Mesodermal cell (in vitro differentiated cells): ENCODE measurements around the gene ARID1B.

Experiments used
- H3K27ac ChIP-seq: 2 replicates; pipeline ENCODE4 v1.7.0; 2013; ENCODE audit warnings: mild to moderate bottlenecking, low read depth, low read length, moderate library complexity; ENCODE audit not compliant: severe bottlenecking
- H3K36me3 ChIP-seq: 2 replicates; pipeline ENCODE4 v1.7.1; 2013; ENCODE audit warnings: mild to moderate bottlenecking, low read length, moderate library complexity; ENCODE audit not compliant: control insufficient read depth, insufficient read depth
- H3K4me1 ChIP-seq: one replicate; pipeline ENCODE4 v1.7.1; 2013; ENCODE audit warnings: mild to moderate bottlenecking, low read length; ENCODE audit not compliant: insufficient read depth, control insufficient read depth, poor library complexity, severe bottlenecking
- H3K4me3 ChIP-seq: 2 replicates; pipeline ENCODE4 v1.7.0; 2013; ENCODE audit warnings: low read length, control low read depth, mild to moderate bottlenecking; ENCODE audit not compliant: insufficient read depth, poor library complexity, severe bottlenecking; ENCODE audit errors: extremely low read depth
- H3K9me3 ChIP-seq: 2 replicates; pipeline ENCODE4 v1.7.1; 2013; ENCODE audit warnings: mild to moderate bottlenecking, low read length, moderate library complexity; ENCODE audit not compliant: control insufficient read depth
- WGBS, 2 experiments: methylation state at CpG; one replicate each; pipeline ENCODE4 v1.1.5; 2013; ENCODE audit warnings: missing lambda C conversion rate in 2 of 2; ENCODE audit not compliant: insufficient coverage in 2 of 2; 5-methylcytosine and 5-hydroxymethylcytosine counted together

ARID1B gene

DNA sequence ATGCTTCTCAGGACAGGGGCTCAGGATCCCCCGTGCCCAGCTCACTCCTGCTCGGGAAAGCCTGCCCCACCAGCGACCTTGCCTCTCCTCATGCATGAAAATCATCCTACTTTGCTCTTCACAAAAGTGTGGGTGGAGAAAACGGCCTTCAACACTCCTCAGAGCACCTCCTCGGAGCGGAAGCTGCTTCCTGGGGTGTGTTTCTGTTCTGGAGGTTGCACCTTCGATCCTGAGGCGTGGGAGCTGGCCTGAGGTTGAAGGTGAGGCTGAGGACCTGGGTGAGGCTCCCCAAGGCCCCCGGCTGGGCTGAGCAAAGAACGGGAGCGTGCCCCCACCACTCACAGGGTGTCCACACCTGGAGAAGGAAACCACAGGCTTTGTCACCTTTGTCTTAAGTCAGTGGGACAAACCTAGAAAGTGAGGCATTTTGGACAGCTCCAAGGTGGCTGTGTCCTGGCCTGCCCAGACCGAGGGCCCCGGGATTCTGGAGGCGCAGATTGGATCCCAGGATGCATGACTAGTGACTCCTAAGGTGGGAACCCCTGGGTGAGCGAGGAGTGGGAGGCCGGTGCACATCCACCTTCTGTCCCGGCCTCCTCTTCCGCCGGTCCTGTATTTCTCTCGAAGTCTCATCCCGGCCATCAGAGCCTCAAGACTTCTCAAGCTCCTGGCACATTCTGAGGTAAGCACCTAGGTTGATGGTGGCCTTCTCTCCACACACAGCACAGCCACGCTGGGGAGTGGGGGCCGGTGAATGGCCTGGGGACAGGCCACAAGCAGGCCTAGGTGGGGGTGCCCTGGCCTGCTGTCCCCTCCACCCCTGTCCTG, 441.4 kb downstream of the ARID1B start:
- WGBS, 2 experiments = 93 to 94% methylated on average over 18 to 20 of the region's 23 CpGs
- Histone ChIP-seq H3K4me3 (no peak overlapping the region), H3K4me1 (peaks cover 13% of the 10 kb centered on the region), H3K27ac (no peak overlapping the region), H3K36me3 (no peaks in the 10 kb centered on the region), H3K9me3 (no peaks in the 10 kb centered on the region)

DNA sequence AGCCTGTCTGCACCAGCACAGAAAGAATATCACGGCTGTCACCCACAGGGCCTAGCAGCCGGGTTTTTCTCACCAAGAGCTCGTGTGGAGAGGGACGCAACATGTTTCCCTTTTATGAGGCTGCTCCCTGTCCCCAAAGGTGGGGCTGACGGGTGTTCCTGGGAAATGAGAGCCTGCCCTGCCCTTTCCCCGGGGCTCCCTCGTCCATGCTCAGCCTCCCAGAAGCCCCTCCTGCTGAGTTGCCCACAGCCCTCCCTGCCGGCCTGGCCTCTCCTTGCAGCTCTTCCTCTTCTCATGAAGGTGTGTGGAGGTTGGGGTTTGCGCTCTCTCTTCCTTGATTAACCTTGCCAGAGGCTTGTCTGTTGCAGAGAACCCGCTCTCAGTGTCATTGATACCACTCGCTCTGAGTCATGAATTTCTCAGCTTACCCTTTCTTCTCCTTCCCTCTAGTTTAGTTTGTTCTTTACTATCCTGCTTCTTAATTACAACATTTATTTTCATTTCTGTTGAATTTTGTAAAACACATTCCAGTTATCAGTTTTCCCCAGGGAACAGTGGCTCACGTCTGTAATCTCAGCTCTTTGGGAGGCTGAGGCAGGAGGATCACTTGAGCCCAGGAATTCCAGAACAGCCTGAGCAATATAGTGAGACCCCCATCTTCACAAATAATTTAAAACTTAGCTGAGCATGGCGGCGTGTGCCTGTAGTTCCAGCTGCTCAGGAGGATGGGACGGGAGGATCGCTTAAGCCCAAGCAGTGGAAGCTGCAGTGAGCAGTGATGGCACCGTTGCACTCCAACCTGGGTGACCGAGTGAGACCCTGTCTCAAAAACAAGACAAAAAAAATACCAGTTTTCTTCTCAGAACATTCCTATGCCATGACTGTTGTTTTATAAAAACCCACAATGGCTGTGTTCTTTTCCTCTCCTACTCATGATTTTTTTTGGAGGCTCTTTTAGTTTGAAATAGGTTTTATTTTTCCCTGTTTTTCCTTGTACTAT, 442.3 kb downstream of the ARID1B start:
- Histone ChIP-seq H3K27ac (peak overlapping the region; percentile 86), H3K36me3 (no peaks in the 10 kb centered on the region), H3K4me3 (no peak overlapping the region), H3K4me1 (peaks cover 13% of the 10 kb centered on the region), H3K9me3 (no peaks in the 10 kb centered on the region)
- WGBS, 2 experiments = 85 to 89% methylated on average over 14 to 15 of the region's 18 CpGs

DNA sequence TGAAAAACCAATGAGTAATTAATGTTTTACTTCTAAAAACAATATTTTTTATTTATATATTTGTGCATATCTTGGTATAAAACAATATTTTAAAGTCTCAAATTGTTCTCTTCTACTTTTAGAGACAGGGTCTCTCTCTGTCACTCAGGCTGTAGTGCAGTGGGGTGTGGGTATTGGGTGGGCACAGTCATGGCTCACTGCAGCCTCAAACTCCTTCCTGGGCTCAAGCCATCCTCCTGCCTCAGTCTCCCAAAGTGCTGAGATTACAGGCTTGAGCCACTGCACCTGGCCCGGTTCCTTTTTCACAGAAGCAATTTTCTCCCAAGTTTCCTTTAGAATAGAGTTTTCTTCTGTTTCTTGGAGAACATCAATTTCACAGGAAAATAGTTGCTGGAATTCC, 443.3 kb downstream of the ARID1B start:
- WGBS, 2 experiments = 100% methylated on average over 1 of the region's 1 CpG; no CpG with 5 or more reads in 1 of the 2 experiments
- Histone ChIP-seq H3K9me3 (no peaks in the 10 kb centered on the region), H3K36me3 (no peaks in the 10 kb centered on the region), H3K27ac (no peak overlapping the region), H3K4me1 (peaks cover 13% of the 10 kb centered on the region), H3K4me3 (no peak overlapping the region)

DNA sequence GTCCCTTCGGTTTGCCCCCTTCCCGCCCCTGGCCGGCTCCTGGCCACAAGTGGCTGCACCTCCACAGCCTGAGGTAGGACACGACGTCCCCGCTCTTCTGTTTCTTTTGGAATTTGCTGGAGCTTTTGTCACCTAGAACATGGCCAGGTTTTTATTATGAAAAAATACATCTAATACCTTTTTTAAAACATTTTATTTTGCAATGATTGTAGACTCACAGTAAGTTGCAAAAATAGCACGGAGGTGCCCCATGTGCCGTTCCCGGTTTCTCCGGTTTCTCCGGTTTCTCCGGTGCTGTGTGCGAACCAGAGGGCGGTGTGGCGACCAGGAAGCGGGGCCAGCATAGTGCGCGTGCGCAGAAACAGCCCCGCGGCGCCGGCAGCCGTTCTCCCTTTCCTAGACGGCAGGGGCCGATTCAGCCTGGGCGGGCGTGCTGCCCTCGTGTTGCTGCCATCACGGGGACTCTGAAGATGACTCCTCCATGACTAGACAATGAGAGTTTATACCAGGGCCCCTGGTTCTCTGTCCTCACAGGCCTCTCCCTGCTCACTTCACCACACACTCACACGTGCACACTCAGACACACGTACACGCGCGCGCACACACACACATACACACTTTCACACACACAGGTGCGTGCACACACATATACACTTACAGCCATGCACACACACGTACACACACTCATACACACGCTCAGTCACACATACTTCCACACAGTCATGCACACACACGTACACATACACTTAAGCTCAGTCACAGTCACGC, 444.1 kb downstream of the ARID1B start:
- no peak overlapping the region for H3K4me3 ChIP-seq
- peaks cover 13% of the 10 kb centered on the region for H3K4me1 ChIP-seq
- WGBS, 2 experiments = 76 to 85% methylated on average over 38 to 39 of the region's 41 CpGs
- H3K9me3 ChIP-seq = no peaks in the 10 kb centered on the region
- H3K36me3 ChIP-seq = no peaks in the 10 kb centered on the region
- H3K27ac ChIP-seq = no peak overlapping the region

DNA sequence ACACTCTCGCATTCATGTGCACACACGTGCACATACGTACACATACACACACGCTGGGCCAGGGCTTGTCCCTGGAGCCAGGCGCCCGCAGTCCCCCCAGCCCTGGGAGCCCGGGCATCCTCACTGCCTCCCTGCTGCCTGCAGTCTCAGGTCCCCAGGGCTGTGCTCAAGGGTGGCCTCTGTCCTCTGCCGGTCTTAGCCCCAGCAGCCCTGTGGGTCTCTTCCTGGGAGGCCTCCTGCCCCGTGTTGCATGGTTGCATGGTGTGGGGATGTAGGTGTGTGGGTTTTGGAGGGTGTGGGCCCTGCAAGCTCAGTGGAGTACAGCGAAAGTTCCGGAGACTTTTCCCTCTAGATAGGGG, 444.6 kb downstream of the ARID1B start:
- Histone ChIP-seq H3K36me3 (no peaks in the 10 kb centered on the region), H3K27ac (no peak overlapping the region), H3K4me1 (peaks cover 13% of the 10 kb centered on the region), H3K4me3 (no peak overlapping the region), H3K9me3 (no peaks in the 10 kb centered on the region)
- 93 to 94% methylated on average over 8 to 10 of the region's 11 CpGs for WGBS, 2 experiments

DNA sequence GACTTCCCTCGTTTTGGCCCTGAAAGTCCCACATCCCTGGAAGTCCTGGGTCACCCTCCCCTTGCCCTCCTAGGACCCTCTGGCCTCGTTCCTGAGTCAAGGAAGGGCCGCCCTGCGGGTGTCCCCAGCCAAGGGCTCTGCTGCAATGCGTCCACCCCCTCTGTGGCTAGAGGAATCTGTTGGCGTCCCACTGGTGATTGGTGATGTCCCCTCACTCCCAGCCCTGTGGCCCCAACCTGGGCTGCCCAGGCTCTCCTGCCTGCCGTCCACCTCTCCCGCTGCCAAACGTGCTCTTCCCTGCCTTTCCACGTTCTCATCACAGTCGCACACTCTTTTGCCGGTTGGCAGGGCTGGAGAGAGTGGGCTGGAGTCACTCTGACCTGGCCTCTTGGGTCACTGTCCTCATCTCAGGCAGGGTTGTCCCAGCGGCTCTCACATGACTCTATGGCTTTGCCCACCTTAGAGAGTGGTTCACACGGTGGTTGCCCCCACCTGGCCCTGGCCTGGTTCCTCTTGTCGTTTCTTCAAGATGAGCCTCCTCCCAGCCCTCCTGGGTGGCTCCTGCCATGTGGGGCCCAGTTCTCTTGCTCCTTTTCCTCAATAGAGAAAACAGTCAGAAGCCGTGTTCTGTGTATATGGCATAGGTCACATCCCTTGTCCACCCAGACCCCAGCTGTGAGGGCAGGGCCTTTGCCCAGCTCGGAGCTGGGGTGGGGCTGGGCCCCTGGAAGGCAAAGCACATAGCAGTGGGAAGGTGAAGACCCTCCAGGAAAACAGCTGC, 445.2 kb downstream of the ARID1B start:
- H3K4me3 ChIP-seq = no peak overlapping the region
- WGBS, 2 experiments = 89 to 95% methylated on average over 15 to 16 of the region's 17 CpGs
- no peaks in the 10 kb centered on the region for H3K36me3 ChIP-seq
- no peaks in the 10 kb centered on the region for H3K9me3 ChIP-seq
- H3K27ac ChIP-seq = no peak overlapping the region
- peaks cover 13% of the 10 kb centered on the region for H3K4me1 ChIP-seq

DNA sequence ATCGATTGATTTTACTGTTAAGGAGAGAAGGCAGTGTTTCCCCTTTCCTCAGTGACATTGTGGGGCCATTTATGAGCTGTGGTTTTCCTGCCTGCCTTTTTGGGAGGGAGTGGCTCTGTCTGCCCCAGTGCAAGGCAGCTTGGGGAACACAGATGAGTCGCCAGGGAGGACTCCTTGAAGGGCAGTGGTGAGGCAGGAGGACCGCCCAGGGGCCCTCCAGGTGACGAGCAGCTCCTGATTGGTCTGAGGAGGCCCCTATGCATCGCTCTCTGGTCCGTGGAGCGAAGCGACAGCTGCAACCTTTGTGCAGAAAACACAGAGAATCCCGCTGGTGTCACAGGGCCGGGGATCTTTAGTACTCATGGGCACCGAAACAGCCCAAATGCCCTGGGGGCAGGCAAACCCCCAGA, 445.8 kb downstream of the ARID1B start:
- Histone ChIP-seq H3K4me3 (no peak overlapping the region), H3K9me3 (no peaks in the 10 kb centered on the region), H3K4me1 (peaks cover 13% of the 10 kb centered on the region), H3K36me3 (no peaks in the 10 kb centered on the region), H3K27ac (no peak overlapping the region)
- WGBS, 2 experiments = 87 to 91% methylated on average over 9 to 10 of the region's 11 CpGs

DNA sequence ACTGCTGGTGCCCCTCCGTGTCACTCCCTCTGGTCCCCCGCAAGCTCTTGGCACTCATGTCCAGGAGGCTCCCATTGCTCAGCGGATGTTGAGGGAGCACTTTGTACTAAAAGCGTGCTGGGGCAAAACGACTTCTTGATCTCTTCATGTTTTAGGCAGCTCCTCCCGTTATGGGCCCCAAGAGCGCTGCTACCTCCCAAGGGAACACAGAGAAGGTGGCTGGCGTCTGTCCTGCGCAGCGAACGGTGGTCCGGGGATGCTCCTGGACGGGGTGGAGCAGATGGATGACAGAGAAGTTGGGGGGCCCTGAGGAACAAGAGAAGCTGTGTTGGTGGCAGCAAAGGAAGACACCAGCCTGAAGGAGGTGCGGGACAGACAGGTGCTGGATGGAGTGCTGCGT, 446.3 kb downstream of the ARID1B start:
- Histone ChIP-seq H3K9me3 (no peaks in the 10 kb centered on the region), H3K36me3 (no peaks in the 10 kb centered on the region), H3K4me1 (peaks cover 13% of the 10 kb centered on the region), H3K27ac (no peak overlapping the region), H3K4me3 (no peak overlapping the region)
- WGBS, 2 experiments = 95 to 96% methylated on average over 13 to 14 of the region's 15 CpGs

DNA sequence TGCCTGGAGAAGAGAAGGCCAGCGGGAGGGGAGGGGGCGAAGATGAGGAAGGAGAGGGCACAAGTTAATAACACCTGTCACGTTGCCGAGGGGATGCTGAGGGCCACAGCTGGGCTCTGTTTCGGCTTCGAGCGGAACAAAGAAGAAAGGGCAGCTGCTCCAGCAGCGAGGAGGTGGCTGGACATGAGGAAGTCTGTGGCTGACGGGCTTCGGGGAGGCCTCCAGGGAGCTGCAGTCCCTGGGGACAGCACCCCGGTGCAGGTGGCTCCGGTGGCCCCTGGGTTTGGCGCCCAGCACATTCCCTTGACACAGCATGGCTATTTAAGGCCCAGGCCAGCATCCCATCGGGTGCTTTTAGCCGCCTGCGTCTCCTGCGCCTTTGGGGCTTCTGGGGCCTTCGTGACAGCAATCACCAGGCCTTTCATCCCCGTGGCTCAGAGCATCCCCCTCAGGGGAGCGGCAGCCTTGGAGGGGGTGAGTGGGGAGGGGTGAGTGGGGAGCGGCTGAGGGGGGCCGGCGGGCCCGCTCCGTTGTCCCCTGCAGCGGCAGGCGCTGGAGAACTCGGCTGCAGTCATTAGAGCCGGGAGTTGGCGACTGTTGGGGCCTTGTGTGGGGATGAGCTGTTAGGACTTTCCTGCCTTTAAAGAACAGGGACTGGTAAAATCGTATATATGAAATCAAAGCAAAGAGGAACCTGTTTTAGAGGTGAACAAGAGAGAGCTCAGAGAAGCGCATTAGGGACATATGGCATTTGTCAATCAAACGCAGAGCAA, 447.2 kb downstream of the ARID1B start:
- H3K36me3 ChIP-seq = no peaks in the 10 kb centered on the region
- H3K4me1 ChIP-seq = peaks cover 6% of the 10 kb centered on the region
- WGBS, 2 experiments = 93 to 95% methylated on average over 23 to 29 of the region's 33 CpGs
- H3K4me3 ChIP-seq = no peak overlapping the region
- H3K9me3 ChIP-seq = no peaks in the 10 kb centered on the region
- no peak overlapping the region for H3K27ac ChIP-seq
